ENCODE results near the gene B3GAT3.

DNA sequence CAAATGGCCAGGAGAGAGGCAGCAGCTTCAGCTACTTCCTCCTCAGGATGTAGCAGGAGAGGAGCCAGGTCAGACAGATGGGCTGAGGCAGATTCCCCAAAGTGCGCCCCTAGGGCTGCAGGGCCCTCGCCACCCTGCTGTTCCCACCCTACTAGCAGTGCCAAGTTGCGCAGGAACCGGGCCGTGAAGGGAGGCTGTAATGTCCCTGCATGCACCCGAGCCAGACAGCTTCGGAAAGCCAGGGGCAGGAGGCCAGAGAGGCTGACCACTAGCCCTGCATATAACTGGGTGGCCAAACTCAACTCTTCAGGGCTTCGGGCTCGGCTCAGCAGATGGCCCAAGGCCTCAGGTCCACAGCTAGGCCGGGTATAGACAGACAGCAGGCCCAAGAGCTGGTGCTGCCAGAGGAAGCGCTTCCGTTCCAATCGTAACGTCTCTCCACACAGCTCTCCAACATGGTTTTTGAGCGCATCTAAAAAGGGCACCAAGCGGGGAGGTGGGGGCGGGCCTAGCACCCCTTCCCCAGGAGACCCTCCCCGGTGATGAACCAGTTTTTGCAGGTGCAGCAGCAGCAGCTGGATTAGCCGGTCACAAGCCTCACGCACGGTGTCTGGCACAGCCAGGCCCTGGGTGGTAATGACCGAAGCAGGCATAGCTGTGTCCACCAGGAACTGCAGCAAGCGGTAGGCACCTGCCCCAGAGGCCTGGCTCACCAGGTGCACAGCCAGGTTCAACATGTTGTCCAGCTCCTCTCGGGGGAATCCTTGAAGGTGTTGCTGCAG, 26.6 kb upstream of the B3GAT3 start:
- TF ChIP-seq EZH2 (IDR thresholded peaks at IDR 0.05; ENCODE audit: low read depth, low read length, severe bottlenecking) (no peak), EGR1 (IDR thresholded peaks at IDR 0.05; ENCODE audit: borderline replicate concordance, low read depth, low read length) (no peak), CHD2 (IDR thresholded peaks at IDR 0.05; ENCODE audit: low read length) (no peak), SIN3A (conservative IDR thresholded peaks at IDR 0.05 in 1 of 2, IDR thresholded peaks at IDR 0.05 in 1 of 2; ENCODE audit: low read depth in 1 of 2, low read length in 2 of 2) (no peak)
- TF ChIP-seq, protein P1, sequence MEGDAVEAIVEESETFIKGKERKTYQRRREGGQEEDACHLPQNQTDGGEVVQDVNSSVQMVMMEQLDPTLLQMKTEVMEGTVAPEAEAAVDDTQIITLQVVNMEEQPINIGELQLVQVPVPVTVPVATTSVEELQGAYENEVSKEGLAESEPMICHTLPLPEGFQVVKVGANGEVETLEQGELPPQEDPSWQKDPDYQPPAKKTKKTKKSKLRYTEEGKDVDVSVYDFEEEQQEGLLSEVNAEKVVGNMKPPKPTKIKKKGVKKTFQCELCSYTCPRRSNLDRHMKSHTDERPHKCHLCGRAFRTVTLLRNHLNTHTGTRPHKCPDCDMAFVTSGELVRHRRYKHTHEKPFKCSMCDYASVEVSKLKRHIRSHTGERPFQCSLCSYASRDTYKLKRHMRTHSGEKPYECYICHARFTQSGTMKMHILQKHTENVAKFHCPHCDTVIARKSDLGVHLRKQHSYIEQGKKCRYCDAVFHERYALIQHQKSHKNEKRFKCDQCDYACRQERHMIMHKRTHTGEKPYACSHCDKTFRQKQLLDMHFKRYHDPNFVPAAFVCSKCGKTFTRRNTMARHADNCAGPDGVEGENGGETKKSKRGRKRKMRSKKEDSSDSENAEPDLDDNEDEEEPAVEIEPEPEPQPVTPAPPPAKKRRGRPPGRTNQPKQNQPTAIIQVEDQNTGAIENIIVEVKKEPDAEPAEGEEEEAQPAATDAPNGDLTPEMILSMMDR (IDR thresholded peaks at IDR 0.05; ENCODE audit: control extremely low read depth in 1 of 3, insufficient read depth in 1 of 3, low read depth in 1 of 3, low read length in 3 of 3), result no peak

Data from H1 (cell line).